ENCODE results near the gene ST3GAL5. TPM values are rescaled to one million over a fixed set of nuclear protein-coding genes. Genes with fewer than 3 reads are reported as not detected.

Gene ST3GAL5
- total RNA-seq, 1 donor from 2014 or later: 29.7 TPM

- TF ChIP-seq, protein P1, sequence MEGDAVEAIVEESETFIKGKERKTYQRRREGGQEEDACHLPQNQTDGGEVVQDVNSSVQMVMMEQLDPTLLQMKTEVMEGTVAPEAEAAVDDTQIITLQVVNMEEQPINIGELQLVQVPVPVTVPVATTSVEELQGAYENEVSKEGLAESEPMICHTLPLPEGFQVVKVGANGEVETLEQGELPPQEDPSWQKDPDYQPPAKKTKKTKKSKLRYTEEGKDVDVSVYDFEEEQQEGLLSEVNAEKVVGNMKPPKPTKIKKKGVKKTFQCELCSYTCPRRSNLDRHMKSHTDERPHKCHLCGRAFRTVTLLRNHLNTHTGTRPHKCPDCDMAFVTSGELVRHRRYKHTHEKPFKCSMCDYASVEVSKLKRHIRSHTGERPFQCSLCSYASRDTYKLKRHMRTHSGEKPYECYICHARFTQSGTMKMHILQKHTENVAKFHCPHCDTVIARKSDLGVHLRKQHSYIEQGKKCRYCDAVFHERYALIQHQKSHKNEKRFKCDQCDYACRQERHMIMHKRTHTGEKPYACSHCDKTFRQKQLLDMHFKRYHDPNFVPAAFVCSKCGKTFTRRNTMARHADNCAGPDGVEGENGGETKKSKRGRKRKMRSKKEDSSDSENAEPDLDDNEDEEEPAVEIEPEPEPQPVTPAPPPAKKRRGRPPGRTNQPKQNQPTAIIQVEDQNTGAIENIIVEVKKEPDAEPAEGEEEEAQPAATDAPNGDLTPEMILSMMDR (IDR thresholded peaks at IDR 0.05; ENCODE audit: insufficient read depth, low read length, severe bottlenecking): no peak
- no peak for DNase-seq (ENCODE audit: low read depth)
- FAIRE-seq: peak; percentile 32
Observed at GRCh38 chr2:85797263-85797660, 91.5 kb downstream of the ST3GAL5 start.

DNA sequence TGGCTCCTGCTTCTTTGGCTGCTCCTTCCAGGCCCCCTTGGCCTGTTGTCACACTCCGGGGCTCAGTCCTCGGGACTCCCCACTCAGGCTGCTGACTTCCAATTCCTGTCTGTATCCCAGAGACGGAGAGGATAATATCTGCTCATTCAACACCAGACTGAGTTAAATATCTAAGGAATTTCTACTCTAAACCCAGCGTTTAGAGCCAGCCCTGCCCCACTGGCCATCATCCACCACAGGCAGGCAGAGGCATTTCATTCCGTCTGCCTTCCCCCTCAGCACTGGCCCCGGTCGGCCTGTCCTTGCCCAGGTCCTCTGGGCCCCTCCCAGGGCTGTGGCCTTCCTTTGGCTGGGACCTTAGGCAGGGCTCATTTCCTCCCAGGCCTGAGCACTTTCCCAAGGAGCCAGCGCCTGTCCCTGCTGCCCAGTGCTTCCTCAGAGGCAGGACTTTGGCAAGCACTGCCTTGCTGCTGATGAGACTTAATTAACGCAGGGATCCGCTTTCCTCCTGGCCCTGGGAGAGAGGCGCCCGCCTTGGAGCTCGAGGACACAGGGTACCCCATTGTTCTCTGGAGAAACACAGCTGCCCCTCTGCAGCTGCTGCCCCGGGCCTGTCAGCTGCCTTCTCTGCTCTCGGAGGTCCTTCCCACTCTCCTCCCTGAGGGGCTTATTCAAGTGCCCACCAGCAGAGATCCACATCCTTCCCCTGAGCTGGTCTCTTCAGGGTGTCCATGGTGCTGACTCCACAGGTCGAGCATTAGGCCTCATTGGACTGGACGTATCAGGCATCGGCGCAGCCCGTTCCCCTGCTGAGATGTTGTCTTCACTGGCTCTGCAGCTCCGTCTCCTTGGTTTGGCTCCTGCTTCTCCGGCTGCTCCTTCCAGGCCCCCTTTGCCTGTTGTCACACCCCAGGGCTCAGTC lies 92.2 kb downstream of the ST3GAL5 start:
- FAIRE-seq (no peak), DNase-seq (ENCODE audit: low read depth) (no peak)
- TF ChIP-seq, protein P1 (IDR thresholded peaks at IDR 0.05; ENCODE audit: insufficient read depth, low read length, severe bottlenecking): no peak
- Histone ChIP-seq H3K36me3 (ENCODE audit: control insufficient read depth, insufficient read depth, low read length) (no peaks in the 10 kb centered on the region), H3K27me3 (ENCODE audit: control insufficient read depth, insufficient read depth, low read length) (no peaks in the 10 kb centered on the region), H3K4me3 (ENCODE audit: low read depth, low read length) (no peak overlapping the region)

More at GRCh38 chr2:85797263-85797660, 91.5 kb downstream of the ST3GAL5 start:
- Histone ChIP-seq H3K36me3 (ENCODE audit: control insufficient read depth, insufficient read depth, low read length) (no peaks in the 10 kb centered on the region), H3K27me3 (ENCODE audit: control insufficient read depth, insufficient read depth, low read length) (no peaks in the 10 kb centered on the region), H3K4me3 (ENCODE audit: low read depth, low read length) (no peak overlapping the region)

GRCh38 chr2:85796046-85796340 lies 92.8 kb downstream of the ST3GAL5 start:
- no peak overlapping the region for H3K4me3 ChIP-seq (ENCODE audit: low read depth, low read length)
- no peaks in the 10 kb centered on the region for H3K36me3 ChIP-seq (ENCODE audit: control insufficient read depth, insufficient read depth, low read length)
- no peaks in the 10 kb centered on the region for H3K27me3 ChIP-seq (ENCODE audit: control insufficient read depth, insufficient read depth, low read length)
- DNase-seq (ENCODE audit: low read depth) (no peak), FAIRE-seq (peak; percentile 62)
- TF ChIP-seq, protein P1 (IDR thresholded peaks at IDR 0.05; ENCODE audit: insufficient read depth, low read length, severe bottlenecking): no peak

GRCh38 chr2:85795331-85796045 lies 93.3 kb downstream of the ST3GAL5 start:
- Histone ChIP-seq H3K4me3 (ENCODE audit: low read depth, low read length) (no peak overlapping the region), H3K27me3 (ENCODE audit: control insufficient read depth, insufficient read depth, low read length) (no peaks in the 10 kb centered on the region), H3K36me3 (ENCODE audit: control insufficient read depth, insufficient read depth, low read length) (no peaks in the 10 kb centered on the region)
- no peak for DNase-seq (ENCODE audit: low read depth)
- TF ChIP-seq, protein P1 (IDR thresholded peaks at IDR 0.05; ENCODE audit: insufficient read depth, low read length, severe bottlenecking): no peak
- peak; percentile 77 for FAIRE-seq

- FAIRE-seq (no peak), DNase-seq (ENCODE audit: low read depth) (no peak)
- TF ChIP-seq, protein P1 (IDR thresholded peaks at IDR 0.05; ENCODE audit: insufficient read depth, low read length, severe bottlenecking): no peak
- H3K36me3 ChIP-seq (ENCODE audit: control insufficient read depth, insufficient read depth, low read length): no peaks in the 10 kb centered on the region
- H3K4me3 ChIP-seq (ENCODE audit: low read depth, low read length): no peak overlapping the region
- H3K27me3 ChIP-seq (ENCODE audit: control insufficient read depth, insufficient read depth, low read length): peaks cover 2% of the 10 kb centered on the region
Observed at GRCh38 chr2:85794491-85795121, 94.2 kb downstream of the ST3GAL5 start.
